Karpas-422 (cell line): ENCODE results near the gene ATXN7L1. TPM values are rescaled to one million over a fixed set of nuclear protein-coding genes. Genes with fewer than 3 reads are reported as not detected.

ENCODE experiments used
- DNase-seq: peaks from one replicate; pipeline ENCODE4 v3.0.0-alpha.2; 2015
- H2AFZ ChIP-seq: fragments of 200-600 bp; sonication (generic); 2 replicates; pipeline ENCODE4 v1.6.1; 2014; ENCODE audit warnings: antibody characterized with exemption, low read length, mixed read lengths
- H3K27ac ChIP-seq: fragments of 200-600 bp; sonication (generic); 2 replicates; pipeline ENCODE4 v1.5.1; 2014; ENCODE audit warnings: mild to moderate bottlenecking, low read length, moderate library complexity
- H3K27me3 ChIP-seq: fragments of 200-600 bp; sonication (generic); 2 replicates; pipeline ENCODE4 v1.6.1; 2014; ENCODE audit warnings: low read length, mixed read lengths
- H3K36me3 ChIP-seq: fragments of 200-600 bp; sonication (generic); 2 replicates; pipeline ENCODE4 v1.6.1; 2014; ENCODE audit warnings: low read length, mixed read lengths; ENCODE audit not compliant: insufficient read depth
- H3K4me1 ChIP-seq: fragments of 200-600 bp; sonication (generic); 2 replicates; pipeline ENCODE4 v1.6.1; 2014; ENCODE audit warnings: mild to moderate bottlenecking, low read length, mixed read lengths
- H3K4me2 ChIP-seq: fragments of 200-600 bp; sonication (generic); 2 replicates; pipeline ENCODE4 v1.6.1; 2014; ENCODE audit warnings: low read length, low read depth, mild to moderate bottlenecking; ENCODE audit not compliant: poor library complexity, severe bottlenecking
- H3K4me3 ChIP-seq: fragments of 200-600 bp; sonication (generic); 2 replicates; pipeline ENCODE4 v1.5.1; 2014; ENCODE audit warnings: mild to moderate bottlenecking, antibody characterized with exemption, low read length, mixed read lengths
- H3K79me2 ChIP-seq: fragments of 200-600 bp; sonication (generic); 2 replicates; pipeline ENCODE4 v1.6.1; 2014; ENCODE audit warnings: mild to moderate bottlenecking, low read length, mixed read lengths
- H3K9ac ChIP-seq: fragments of 200-600 bp; sonication (generic); 2 replicates; pipeline ENCODE4 v1.6.0; 2014; ENCODE audit warnings: low read length
- H3K9me2 ChIP-seq: fragments of 200-600 bp; sonication (generic), shearing (Covaris generic); replicated peaks from 2 replicates; pipeline ENCODE4 v1.6.0; 2014; ENCODE audit warnings: mild to moderate bottlenecking, low read length, moderate library complexity; ENCODE audit not compliant: insufficient read depth
- H3K9me3 ChIP-seq: fragments of 300-700, 200-600 bp; sonication (generic); 2 replicates; pipeline ENCODE4 v1.6.1; 2014; ENCODE audit warnings: low read length, mixed read lengths
- H4K20me1 ChIP-seq: fragments of 200-600 bp; sonication (generic); 2 replicates; pipeline ENCODE4 v1.6.1; 2014; ENCODE audit warnings: mild to moderate bottlenecking, antibody characterized with exemption, low read length, low read depth; ENCODE audit not compliant: insufficient read depth
- total RNA-seq: library from RNA; depleted of rRNA; stranded (reverse); fragments of >200 nt; shearing (Covaris generic); gene quantifications from 2 replicates; pipeline ENCODE4 v1.2.3, GENCODE V29; 2014; ENCODE audit warnings: low replicate concordance; rRNA removed

Gene ATXN7L1
- total RNA-seq, 1 experiment from 2014 or later: not detected

DNA sequence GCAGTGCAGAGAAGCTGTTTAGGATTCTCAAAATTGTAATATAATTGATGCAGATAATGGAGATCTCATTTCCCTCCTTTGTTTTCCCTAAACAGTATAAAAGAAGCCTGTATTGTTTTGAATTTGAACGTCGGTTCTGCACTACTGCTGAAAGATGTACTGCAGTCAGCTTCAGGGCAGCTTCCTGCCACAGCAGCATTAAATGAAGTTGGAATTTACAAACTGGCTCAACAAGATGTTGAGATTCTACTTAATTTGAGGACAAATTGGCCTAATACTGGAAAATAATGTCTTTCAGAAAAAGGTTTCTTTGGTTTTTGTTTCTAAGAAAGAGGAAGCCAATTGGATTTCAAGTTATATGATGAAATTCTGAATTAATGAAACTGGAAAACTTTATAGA lies 309.4 kb downstream of the ATXN7L1 start:
- no peaks in the 10 kb centered on the region for H3K9me2 ChIP-seq
- no peak overlapping the region for H3K4me2 ChIP-seq
- no peaks in the 10 kb centered on the region for H4K20me1 ChIP-seq
- no peak overlapping the region for H3K9ac ChIP-seq
- no peaks in the 10 kb centered on the region for H3K79me2 ChIP-seq
- no peaks in the 10 kb centered on the region for H3K27me3 ChIP-seq
- no peaks in the 10 kb centered on the region for H3K4me1 ChIP-seq
- H3K4me3 ChIP-seq: no peak overlapping the region
- no peaks in the 10 kb centered on the region for H3K9me3 ChIP-seq
- no peak for DNase-seq
- no peak overlapping the region for H2AFZ ChIP-seq
- peaks cover 44% of the 10 kb centered on the region for H3K36me3 ChIP-seq
- no peak overlapping the region for H3K27ac ChIP-seq

DNA sequence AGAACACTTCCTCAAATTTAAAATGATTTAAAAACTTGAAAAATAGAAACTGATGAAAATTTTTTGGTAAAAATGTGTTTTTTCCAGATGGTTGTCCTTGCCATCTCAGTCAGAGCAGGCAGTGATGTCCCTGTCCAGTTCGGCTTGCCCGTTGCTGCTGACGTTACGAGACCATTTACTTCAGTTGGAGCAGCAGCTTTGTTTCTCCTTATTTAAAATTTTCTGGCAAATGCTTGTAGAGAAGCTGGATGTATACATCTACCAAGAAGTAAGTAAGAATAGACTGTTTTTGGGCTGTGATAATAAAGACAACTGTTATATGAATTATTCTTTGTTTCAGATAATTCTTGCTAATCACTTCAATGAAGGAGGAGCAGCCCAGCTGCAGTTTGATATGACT lies 311.2 kb downstream of the ATXN7L1 start:
- Histone ChIP-seq H3K4me3 (no peak overlapping the region), H3K27ac (no peak overlapping the region), H3K36me3 (peaks cover 47% of the 10 kb centered on the region), H2AFZ (no peak overlapping the region), H3K79me2 (no peaks in the 10 kb centered on the region), H3K4me2 (no peak overlapping the region), H3K9ac (no peak overlapping the region), H4K20me1 (no peaks in the 10 kb centered on the region), H3K9me3 (no peaks in the 10 kb centered on the region), H3K27me3 (no peaks in the 10 kb centered on the region), H3K4me1 (no peaks in the 10 kb centered on the region), H3K9me2 (no peaks in the 10 kb centered on the region)
- peak; percentile 20 for DNase-seq

DNA sequence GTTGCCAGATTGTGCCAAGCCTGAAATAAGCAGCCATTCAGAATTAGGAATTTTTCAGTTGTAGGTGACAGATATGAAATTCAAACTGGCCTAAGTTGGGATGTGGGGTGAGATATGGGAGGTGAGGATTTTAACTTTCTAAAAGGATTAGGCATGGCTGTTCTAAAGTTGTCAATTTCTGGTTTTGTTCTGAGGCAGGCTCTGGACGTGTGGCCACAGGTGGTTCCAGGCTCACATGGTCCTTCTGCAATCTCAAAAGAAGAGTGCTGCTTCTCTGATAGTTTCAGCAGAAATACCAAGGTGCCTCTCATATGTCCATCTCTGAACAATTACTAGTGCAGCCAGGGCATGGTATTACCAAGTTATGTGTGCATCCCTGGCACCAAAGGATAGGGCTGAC lies 316.5 kb downstream of the ATXN7L1 start:
- H3K79me2 ChIP-seq: 0 out of 2 replicates have a peak, but pooled peaks cover 2% of the 10 kb centered on the region
- H4K20me1 ChIP-seq: no peaks in the 10 kb centered on the region
- H3K36me3 ChIP-seq: peaks cover 42% of the 10 kb centered on the region
- no peak overlapping the region for H3K4me3 ChIP-seq
- no peak overlapping the region for H3K4me2 ChIP-seq
- no peak overlapping the region for H3K27ac ChIP-seq
- H3K9me3 ChIP-seq: no peaks in the 10 kb centered on the region
- no peaks in the 10 kb centered on the region for H3K4me1 ChIP-seq
- no peak overlapping the region for H2AFZ ChIP-seq
- no peak for DNase-seq
- H3K9ac ChIP-seq: no peak overlapping the region
- no peaks in the 10 kb centered on the region for H3K9me2 ChIP-seq
- no peaks in the 10 kb centered on the region for H3K27me3 ChIP-seq

Other genes starting within 250 kb of the ATXN7L1 start
- gene CDHR3, start 86.7 kb upstream of the ATXN7L1 start, total RNA-seq: not detected in 2 replicates
- gene SYPL1, start 235.7 kb upstream of the ATXN7L1 start, total RNA-seq: 88.9 and 251 TPM in 2 replicates